ENCODE measurements around the gene TNN. TPM values are rescaled to one million over a fixed set of nuclear protein-coding genes. Genes with fewer than 3 reads are reported as not detected.
"Not testable (repeated sequence)": the region's sequence is repeated elsewhere in the genome, so short reads cannot be mapped to it uniquely, and the experiment has no call there.

Gene TNN
- 0.08 TPM in 1 of 2 replicates, not detected in the other for total RNA-seq (2014; rRNA removed; shearing (Covaris generic))

DNA sequence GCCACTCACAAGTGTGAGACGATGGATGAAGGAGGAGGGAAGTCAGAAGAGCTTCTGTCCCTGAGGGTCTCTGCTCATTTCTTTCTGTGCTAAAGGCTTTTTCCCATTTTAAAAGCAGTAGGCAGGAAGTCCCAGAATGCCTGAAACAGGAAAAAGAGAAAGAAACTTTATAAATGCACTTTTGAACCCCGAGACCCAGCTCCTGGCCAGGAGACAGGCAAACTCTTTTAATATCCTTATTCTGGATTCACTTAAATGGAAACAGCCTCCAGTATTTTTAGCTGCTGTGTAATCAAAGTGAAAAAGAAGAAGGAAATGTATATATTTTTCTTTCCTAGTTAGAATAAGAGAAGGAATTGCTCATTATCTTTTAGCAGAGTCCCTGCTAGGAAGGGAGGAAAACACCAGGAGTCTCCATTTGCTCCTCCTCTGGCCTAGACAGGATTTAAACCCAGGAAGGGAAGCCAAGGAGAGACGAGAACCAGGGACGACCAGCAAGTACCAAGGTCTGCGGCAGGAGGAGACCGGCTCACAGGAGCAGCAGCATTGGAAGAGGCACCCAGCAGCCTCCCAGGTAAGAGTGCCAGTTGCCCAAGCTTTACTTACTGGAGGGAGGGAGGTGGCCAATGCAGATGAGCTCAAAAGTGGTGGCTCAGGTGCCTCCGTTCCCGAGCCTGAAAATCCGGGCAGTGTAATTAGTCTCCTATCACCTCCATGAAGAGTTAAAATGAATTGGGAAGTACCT, at the start of gene TNN:
TSS of gene TNN (plus strand) at position 472 of the 745 bp plus-strand sequence. CDS start 9,586 bp downstream, outside the sequence.
- Histone ChIP-seq H3K27ac (no peak within 1 kb of the TSS), H3K36me3 (no peaks in the 10 kb centered on the region), H3K4me3 (no peak within 1 kb of the TSS), H3K9me3 (replicated peaks) (no peaks in the 10 kb centered on the region), H3K27me3 (no peaks in the 10 kb centered on the region), H3K4me1 (peaks cover 7% of the 10 kb centered on the region)
- no peak for DNase-seq

- Histone ChIP-seq H3K27me3 (no peaks in the 10 kb centered on the region), H3K27ac (no peak overlapping the region), H3K4me1 (no peaks in the 10 kb centered on the region), H3K4me3 (no peak overlapping the region), H3K9me3 (replicated peaks) (no peaks in the 10 kb centered on the region), H3K36me3 (peaks cover 7% of the 10 kb centered on the region)
- DNase-seq = no peak
Observed at GRCh38 chr1:175019524-175019923, 48.1 kb upstream of the TNN start.

- Histone ChIP-seq H3K4me3 (peak within 1 kb of the TSS; percentile 89), H3K27me3 (no peaks in the 10 kb centered on the region), H3K27ac (peak within 1 kb of the TSS; percentile 61), H3K36me3 (no peaks in the 10 kb centered on the region), H3K9me3 (replicated peaks) (no peaks in the 10 kb centered on the region), H3K4me1 (no peaks in the 10 kb centered on the region)
- DNase-seq = peak; percentile 97 to 98
Observed at GRCh38 chr1:175023043-175023921, 44.4 kb upstream of the TNN start, which contains the start of gene MRPS14. Gene MRPS14 (minus strand): TSS chr1:175023425. CDS start chr1:175023408, 17 bp downstream.

DNA sequence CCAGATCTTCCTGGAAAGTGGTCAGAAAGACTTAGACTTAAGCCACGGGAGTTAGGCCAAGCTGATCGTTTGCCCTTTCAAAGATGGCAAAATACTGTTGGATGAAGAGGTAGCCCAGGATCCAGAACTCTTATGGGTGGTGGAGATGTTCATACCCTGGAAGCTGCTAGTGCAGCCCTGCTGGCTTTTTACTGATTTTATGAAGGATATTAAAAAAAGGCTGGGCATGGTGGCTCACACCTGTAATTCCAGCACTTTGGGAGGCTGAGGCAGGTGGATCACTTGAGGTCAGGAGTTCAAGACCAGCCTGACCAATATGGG, 43.8 kb upstream of the TNN start:
- H3K27me3 ChIP-seq, H3K4me1 ChIP-seq: not testable (repeated sequence)

DNA sequence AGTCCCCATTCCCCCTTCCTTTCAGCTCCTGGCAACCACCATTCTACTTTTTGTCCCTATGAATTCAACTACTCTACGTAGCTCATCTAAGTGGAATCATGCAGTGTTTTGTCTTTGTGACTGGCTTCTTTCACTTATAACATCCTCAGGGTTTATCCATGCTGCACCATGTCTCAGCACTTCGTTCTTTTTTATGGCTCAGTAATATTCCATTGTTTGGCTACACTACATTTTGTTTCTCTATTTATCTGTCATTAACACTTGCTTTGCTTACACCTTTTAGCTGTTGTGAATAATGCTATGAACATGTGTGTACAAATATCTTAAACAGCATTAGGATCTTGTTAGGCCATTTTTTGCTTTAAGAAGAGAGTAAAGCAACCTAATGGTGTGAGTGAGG, 42.9 kb upstream of the TNN start:
- Histone ChIP-seq H3K4me1 (no peaks in the 10 kb centered on the region), H3K4me3 (no peak overlapping the region), H3K27me3 (no peaks in the 10 kb centered on the region), H3K27ac (no peak overlapping the region), H3K36me3 (no peaks in the 10 kb centered on the region), H3K9me3 (replicated peaks) (no peaks in the 10 kb centered on the region)
- DNase-seq = no peak

More for the DNA sequence above, 43.8 kb upstream of the TNN start:
- H3K9me3 ChIP-seq (replicated peaks); DNase-seq; H3K36me3 ChIP-seq: not testable (repeated sequence)
- Histone ChIP-seq H3K4me3 (peak overlapping the region; percentile 89), H3K27ac (peak overlapping the region; percentile 61)

- Histone ChIP-seq H3K36me3 (no peaks in the 10 kb centered on the region), H3K9me3 (replicated peaks) (no peaks in the 10 kb centered on the region), H3K4me1 (no peaks in the 10 kb centered on the region; the same call in 1 of the 2 replicates), H3K4me3 (no peak overlapping the region), H3K27ac (no peak overlapping the region), H3K27me3 (no peaks in the 10 kb centered on the region)
- DNase-seq = peak in 1 of 2 experiments; percentile 7
Observed at GRCh38 chr1:175033953-175034352, 33.7 kb upstream of the TNN start.

DNA sequence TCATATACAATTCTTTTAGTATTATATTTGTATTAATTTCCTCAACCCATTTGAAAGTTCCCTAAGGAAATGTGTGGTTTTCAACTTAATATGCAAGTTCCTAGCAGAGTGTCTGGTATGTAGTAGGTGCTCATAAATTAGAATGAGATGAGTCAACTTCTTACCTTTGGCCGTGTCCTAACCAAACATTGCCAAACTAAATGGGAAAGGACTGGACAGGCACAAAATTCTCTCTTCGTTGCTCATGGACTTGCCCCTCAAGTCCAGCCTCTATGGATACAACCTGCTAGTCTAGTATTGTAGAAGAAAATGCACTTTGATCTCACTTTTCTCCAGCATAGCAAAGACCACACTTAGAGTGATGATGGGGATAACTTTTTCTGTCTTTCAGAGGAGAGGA, 32.9 kb upstream of the TNN start:
- no peaks in the 10 kb centered on the region for H3K9me3 ChIP-seq (replicated peaks)
- H3K4me3 ChIP-seq = no peak overlapping the region
- H3K27me3 ChIP-seq = no peaks in the 10 kb centered on the region
- no peak overlapping the region for H3K27ac ChIP-seq
- H3K4me1 ChIP-seq = no peaks in the 10 kb centered on the region; the same call in 1 of the 2 replicates
- no peaks in the 10 kb centered on the region for H3K36me3 ChIP-seq
- no peak for DNase-seq

- H3K4me3 ChIP-seq = no peak overlapping the region
- H3K9me3 ChIP-seq (replicated peaks) = no peaks in the 10 kb centered on the region
- DNase-seq = no peak
- no peaks in the 10 kb centered on the region for H3K36me3 ChIP-seq
- H3K4me1 ChIP-seq = no peaks in the 10 kb centered on the region; the same call in 1 of the 2 replicates
- H3K27me3 ChIP-seq = no peaks in the 10 kb centered on the region
- no peak overlapping the region for H3K27ac ChIP-seq
Observed at GRCh38 chr1:175035865-175036264, 31.8 kb upstream of the TNN start.

- Histone ChIP-seq H3K27ac (no peak overlapping the region), H3K4me3 (no peak overlapping the region)
Observed at GRCh38 chr1:175036476-175036875, 31.2 kb upstream of the TNN start.

GRCh38 chr1:175037416-175037815, 30.2 kb upstream of the TNN start:
- Histone ChIP-seq H3K4me1 (peaks cover 5% of the 10 kb centered on the region; the same call in 1 of the 2 replicates), H3K27ac (no peak overlapping the region), H3K36me3 (no peaks in the 10 kb centered on the region), H3K9me3 (replicated peaks) (no peaks in the 10 kb centered on the region), H3K4me3 (no peak overlapping the region), H3K27me3 (no peaks in the 10 kb centered on the region)
- no peak for DNase-seq

More at GRCh38 chr1:175036476-175036875, 31.2 kb upstream of the TNN start:
- Histone ChIP-seq H3K4me1 (peaks cover 5% of the 10 kb centered on the region; the same call in 1 of the 2 replicates), H3K9me3 (replicated peaks) (no peaks in the 10 kb centered on the region), H3K27me3 (no peaks in the 10 kb centered on the region), H3K36me3 (no peaks in the 10 kb centered on the region)
- no peak for DNase-seq

- no peak for DNase-seq
- H3K27ac ChIP-seq = no peak overlapping the region
- peaks cover 16% of the 10 kb centered on the region for H3K4me1 ChIP-seq
- no peak overlapping the region for H3K4me3 ChIP-seq
- H3K36me3 ChIP-seq = no peaks in the 10 kb centered on the region
- H3K27me3 ChIP-seq = no peaks in the 10 kb centered on the region
- H3K9me3 ChIP-seq (replicated peaks) = no peaks in the 10 kb centered on the region
Observed at GRCh38 chr1:175040324-175040879, 27.2 kb upstream of the TNN start.

GRCh38 chr1:175042650-175043049, 25.0 kb upstream of the TNN start:
- H3K27ac ChIP-seq = no peak overlapping the region
- DNase-seq = no peak
- H3K27me3 ChIP-seq = no peaks in the 10 kb centered on the region
- H3K36me3 ChIP-seq = no peaks in the 10 kb centered on the region
- H3K4me3 ChIP-seq = no peak overlapping the region
- H3K9me3 ChIP-seq (replicated peaks) = no peaks in the 10 kb centered on the region
- H3K4me1 ChIP-seq = peaks cover 16% of the 10 kb centered on the region

- peak; percentile 54 to 64 for DNase-seq
- H3K27ac ChIP-seq = peak overlapping the region; percentile 58
- H3K27me3 ChIP-seq = no peaks in the 10 kb centered on the region
- peak overlapping the region; percentile 45 for H3K4me3 ChIP-seq
- H3K9me3 ChIP-seq (replicated peaks) = no peaks in the 10 kb centered on the region
- H3K36me3 ChIP-seq = no peaks in the 10 kb centered on the region
- H3K4me1 ChIP-seq = peaks cover 16% of the 10 kb centered on the region
Observed at GRCh38 chr1:175043824-175044223, 23.8 kb upstream of the TNN start.

DNA sequence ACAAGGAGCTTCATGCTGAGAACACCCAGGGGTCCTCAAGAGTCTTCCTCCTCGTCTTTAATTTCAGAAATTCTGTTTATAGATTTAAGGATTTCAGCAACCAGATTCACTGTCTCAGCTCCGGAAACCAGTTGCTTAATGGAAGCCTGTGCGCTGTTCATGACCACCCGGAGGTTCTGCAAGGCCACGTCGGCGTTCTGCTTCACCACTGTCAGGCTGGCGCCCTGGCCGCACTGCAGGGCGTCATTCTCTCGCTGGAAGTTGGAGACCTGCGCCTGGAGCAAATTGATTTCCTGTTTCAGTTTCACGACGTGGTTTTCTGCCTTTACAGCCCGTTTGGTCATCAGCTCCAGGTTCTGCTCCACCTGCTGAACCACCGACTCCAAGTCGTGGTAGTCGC, 23.0 kb upstream of the TNN start:
- not testable (repeated sequence) for DNase-seq; H3K36me3 ChIP-seq; H3K27me3 ChIP-seq; H3K27ac ChIP-seq; H3K9me3 ChIP-seq (replicated peaks)
- H3K4me3 ChIP-seq = peak overlapping the region; percentile 45; the same call in 1 of the 2 replicates
- H3K4me1 ChIP-seq = peaks cover 16% of the 10 kb centered on the region

DNA sequence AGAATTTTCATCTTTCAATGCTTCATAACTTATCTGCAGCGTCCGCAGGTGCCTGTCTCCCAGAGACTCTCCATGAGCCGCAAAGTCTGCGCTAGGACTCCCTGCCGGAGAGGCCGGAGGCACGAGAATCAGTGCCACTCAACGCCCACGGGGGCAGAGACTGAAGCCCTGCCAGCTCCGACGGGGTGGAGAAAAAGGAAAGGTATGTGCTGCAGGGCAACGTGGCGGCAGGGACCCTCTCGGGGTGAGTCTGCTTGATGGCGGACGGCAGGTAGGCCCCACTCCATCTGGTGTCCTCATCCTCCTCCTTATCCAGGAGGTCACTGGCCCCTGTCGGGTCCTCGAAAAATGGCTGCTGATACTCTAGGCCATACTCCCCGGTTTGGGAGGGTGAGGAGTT, 22.5 kb upstream of the TNN start:
- Histone ChIP-seq H3K27me3 (no peaks in the 10 kb centered on the region), H3K36me3 (no peaks in the 10 kb centered on the region), H3K27ac (no peak overlapping the region), H3K9me3 (replicated peaks) (no peaks in the 10 kb centered on the region), H3K4me1 (peaks cover 16% of the 10 kb centered on the region), H3K4me3 (no peak overlapping the region)
- no peak for DNase-seq
